Tibial artery (tissue), 4 donors: ENCODE measurements around the gene SLC25A29.
"Not testable (repeated sequence)": the region's sequence is repeated elsewhere in the genome, so short reads cannot be mapped to it uniquely, and the experiment has no call there.

Experiments
- DNase-seq, 2 donors: peaks; one replicate each; pipeline ENCODE4 v3.0.0-alpha.2; 2019
- H3K27ac ChIP-seq, 2 donors: fragments of 200-600 bp; sonication (generic) in 1 of 2; 1 replicate in 1 of 2; 2 replicates in 1 of 2; pipeline ENCODE4 v1.5.1; 2018 to 2019; ENCODE audit warnings: mild to moderate bottlenecking in 1 of 2
- H3K27me3 ChIP-seq, 2 donors: fragments of 200-600 bp; sonication (generic) in 1 of 2; one replicate each; pipeline versions ENCODE4 v1.5.1 to v1.6.0; 2016 to 2019
- H3K36me3 ChIP-seq, 3 donors: fragments of 200-600 bp; sonication (generic) in 2 of 3; one replicate each; pipeline ENCODE4 v1.5.1; 2016 to 2019; ENCODE audit warnings: mild to moderate bottlenecking in 2 of 3
- H3K4me1 ChIP-seq, 4 donors: fragments of 200-600 bp; sonication (generic) in 2 of 4; 1 replicate in 3 of 4; 2 replicates in 1 of 4; pipeline ENCODE4 v1.5.1; 2016 to 2019
- H3K4me3 ChIP-seq, 2 donors: fragments of 200-600 bp; sonication (generic) in 1 of 2; 1 replicate in 1 of 2; 2 replicates in 1 of 2; pipeline ENCODE4 v1.5.1; 2018 to 2019; ENCODE audit warnings: mild to moderate bottlenecking in 2 of 2
- H3K9me3 ChIP-seq, 3 donors: fragments of 200-600 bp; sonication (generic) in 1 of 3; one replicate each; pipeline ENCODE4 v1.5.1; 2016 to 2019
- intact Hi-C: fragments of 100-400 bp; cut with DNase I; formaldehyde crosslinking; loops from one replicate; pipeline ENCODE4 v1.15.0; 2023; ENCODE audit warnings: low total_unique reads
- TF ChIP-seq, protein P1 (sequence below), 2 experiments: fragments of 200-600 bp in 1 of 2; fragments of 450-650 bp in 1 of 2; IDR thresholded peaks; one replicate each; pipeline ENCODE4 v1.5.1; 2017 to 2019; ENCODE audit warnings: antibody characterized with exemption in 2 of 2, mild to moderate bottlenecking in 1 of 2, moderate library complexity in 1 of 2

The SLC25A29 gene

DNA sequence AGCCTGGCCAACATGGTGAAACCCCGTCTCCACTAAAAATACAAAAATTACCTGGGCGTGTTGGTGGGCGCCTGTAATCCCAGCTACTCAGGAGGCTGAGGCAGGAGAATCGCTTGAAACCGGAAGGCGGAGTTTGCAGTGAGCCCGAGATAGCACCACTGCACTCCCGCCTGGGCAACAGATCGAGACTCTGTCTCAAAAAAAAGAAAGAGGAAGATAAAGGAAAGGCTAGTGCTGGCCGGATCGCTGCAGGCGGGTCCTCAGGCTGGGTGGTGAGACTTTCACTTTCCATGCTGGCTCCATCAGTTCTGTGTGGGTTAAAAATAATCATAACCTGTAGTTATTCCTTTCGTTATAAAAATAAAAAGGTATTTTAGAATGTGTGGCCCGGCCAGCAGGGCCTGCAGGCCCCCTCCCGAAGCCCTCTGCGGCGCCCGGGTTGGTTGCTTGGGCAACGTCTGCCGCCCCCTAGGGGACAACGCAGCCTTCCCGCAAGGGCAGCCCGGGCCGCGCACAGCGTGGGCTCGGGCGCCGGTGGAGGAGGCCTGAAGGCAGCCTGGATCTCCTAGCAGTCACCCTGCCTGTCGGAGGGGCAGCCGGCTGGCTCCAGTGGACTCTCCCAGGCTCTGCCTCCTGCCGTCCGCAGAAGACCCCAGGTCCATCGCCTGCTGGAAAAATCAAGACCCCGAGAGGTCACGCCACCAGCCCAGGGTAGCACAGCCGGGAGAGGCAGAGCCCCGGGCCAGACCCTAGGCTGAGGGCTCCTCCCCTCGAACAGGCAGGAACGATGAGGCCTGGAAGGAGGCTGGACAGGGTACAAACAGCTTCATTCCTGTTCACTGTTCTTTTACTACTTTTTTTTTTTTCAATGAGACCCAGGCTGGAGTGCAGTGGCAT, 11.9 kb upstream of the SLC25A29 start:
- intact Hi-C loops: no loop called here
- Histone ChIP-seq H3K27ac (peak overlapping the region; percentile 53 to 55), H3K27me3 (no peaks in the 10 kb centered on the region), H3K36me3 (no peaks in the 10 kb centered on the region), H3K4me1 (peaks cover 0 to 8% (median 5%) of the 10 kb centered on the region in 4 donors), H3K4me3 (peak overlapping the region; percentile 48 to 56), H3K9me3 (no peaks in the 10 kb centered on the region)
- TF ChIP-seq, protein P1, sequence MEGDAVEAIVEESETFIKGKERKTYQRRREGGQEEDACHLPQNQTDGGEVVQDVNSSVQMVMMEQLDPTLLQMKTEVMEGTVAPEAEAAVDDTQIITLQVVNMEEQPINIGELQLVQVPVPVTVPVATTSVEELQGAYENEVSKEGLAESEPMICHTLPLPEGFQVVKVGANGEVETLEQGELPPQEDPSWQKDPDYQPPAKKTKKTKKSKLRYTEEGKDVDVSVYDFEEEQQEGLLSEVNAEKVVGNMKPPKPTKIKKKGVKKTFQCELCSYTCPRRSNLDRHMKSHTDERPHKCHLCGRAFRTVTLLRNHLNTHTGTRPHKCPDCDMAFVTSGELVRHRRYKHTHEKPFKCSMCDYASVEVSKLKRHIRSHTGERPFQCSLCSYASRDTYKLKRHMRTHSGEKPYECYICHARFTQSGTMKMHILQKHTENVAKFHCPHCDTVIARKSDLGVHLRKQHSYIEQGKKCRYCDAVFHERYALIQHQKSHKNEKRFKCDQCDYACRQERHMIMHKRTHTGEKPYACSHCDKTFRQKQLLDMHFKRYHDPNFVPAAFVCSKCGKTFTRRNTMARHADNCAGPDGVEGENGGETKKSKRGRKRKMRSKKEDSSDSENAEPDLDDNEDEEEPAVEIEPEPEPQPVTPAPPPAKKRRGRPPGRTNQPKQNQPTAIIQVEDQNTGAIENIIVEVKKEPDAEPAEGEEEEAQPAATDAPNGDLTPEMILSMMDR (IDR thresholded peaks at IDR 0.05): peak; percentile 80 to 87
- peak; percentile 64 to 84 for DNase-seq

DNA sequence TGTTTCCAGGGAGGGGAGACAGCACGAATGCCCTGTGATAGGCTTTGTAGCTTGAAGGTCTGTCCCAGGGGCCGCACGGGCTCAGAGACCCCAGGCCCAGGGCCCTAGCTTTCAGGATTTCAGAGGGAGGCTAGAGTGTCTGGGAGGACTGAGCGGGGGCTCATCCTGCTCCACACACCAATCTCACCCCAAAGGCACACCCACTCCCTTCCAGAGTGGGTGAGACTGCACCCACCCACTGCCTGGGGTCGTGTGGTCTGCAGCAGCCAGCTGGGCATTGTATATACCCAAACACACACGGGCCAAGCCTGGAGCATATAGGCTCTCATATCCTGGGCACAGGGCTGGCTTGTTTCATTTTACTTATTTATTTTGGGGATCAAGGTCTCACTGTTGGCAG, 11.1 kb upstream of the SLC25A29 start:
- intact Hi-C loops: no loop called here
- Histone ChIP-seq H3K36me3 (no peaks in the 10 kb centered on the region), H3K4me3 (no peak overlapping the region)

DNA sequence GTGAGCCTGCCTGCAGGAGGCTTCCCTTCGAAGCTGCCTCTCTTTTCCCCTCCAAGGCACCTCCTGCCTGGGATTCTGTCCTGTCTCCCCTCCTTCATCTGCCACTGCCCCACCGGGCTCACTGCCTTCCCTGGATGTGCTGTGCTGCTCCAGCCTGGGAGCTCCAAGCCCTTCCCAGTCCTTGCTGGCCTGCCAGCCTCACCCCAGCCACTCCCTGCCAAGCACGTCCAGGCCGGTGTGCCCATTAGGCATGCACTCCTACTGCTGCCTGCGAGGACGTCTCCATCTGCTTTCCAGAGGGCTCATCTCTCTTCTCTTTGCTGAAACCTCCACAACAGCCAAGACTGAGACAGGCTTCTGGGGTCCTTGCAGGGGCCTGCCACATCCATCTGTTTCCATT, 8.5 kb upstream of the SLC25A29 start:
- TF ChIP-seq, protein P1 (IDR thresholded peaks at IDR 0.05): no peak
- Histone ChIP-seq H3K36me3 (no peaks in the 10 kb centered on the region), H3K4me1 (peaks cover 0 to 8% (median 5%) of the 10 kb centered on the region in 4 donors), H3K4me3 (no peak overlapping the region), H3K9me3 (no peaks in the 10 kb centered on the region), H3K27ac (no peak overlapping the region), H3K27me3 (peaks cover 0 to 6% of the 10 kb centered on the region in 2 donors)
- no peak for DNase-seq
- intact Hi-C loops: no loop called here

More for the DNA sequence above, 11.1 kb upstream of the SLC25A29 start:
- TF ChIP-seq, protein P1 (IDR thresholded peaks at IDR 0.05): no peak
- H3K4me1 ChIP-seq: peaks cover 0 to 8% (median 5%) of the 10 kb centered on the region in 4 donors
- no peaks in the 10 kb centered on the region for H3K9me3 ChIP-seq
- peak overlapping the region in 1 of 2 donors; percentile 53 for H3K27ac ChIP-seq
- DNase-seq: no peak
- peaks cover 0 to 3% of the 10 kb centered on the region in 2 donors for H3K27me3 ChIP-seq

DNA sequence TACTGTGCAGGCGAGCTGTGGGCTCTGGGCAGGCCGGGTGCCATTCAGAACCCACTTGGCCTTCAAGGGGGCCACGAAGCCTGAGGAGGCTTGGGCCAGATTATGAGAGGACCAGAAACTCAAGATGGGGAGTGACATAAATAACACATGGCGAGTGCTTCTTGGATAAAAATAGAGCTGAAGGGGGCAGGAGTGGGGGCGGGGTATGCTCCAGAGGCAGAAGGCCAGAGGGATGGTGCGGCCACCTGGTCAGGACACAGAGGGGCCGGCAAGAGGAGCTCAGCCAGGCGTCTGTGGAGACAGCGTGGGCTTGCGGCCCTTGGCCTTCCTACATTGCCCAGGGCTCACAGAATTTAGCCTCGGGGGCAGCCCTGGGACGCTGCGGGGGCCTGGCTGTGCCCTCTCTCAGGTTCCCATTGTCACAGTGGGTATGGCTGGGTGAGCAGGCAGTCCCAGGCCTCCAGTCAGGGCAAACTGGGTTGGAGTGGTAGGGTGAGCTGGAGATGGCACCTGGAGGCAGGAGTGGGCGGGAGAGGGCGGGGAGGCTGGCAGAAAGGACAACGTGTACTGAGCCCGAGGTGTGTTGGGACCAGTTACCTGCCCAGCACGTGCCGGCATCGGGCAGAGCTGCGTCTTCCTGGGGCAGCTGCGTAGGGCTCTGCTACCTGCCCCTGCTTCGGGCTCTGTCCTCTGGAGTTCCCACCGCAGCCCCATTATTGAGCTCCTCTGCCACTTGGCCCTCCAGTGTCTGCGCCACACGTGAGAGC, 7.4 kb upstream of the SLC25A29 start:
- no peak overlapping the region for H3K4me3 ChIP-seq
- no peak for DNase-seq
- no peaks in the 10 kb centered on the region for H3K36me3 ChIP-seq
- H3K27me3 ChIP-seq: peaks cover 0 to 6% of the 10 kb centered on the region in 2 donors
- H3K4me1 ChIP-seq: peaks cover 0 to 8% (median 5%) of the 10 kb centered on the region in 4 donors
- intact Hi-C loops: no loop called here
- TF ChIP-seq, protein P1 (IDR thresholded peaks at IDR 0.05): no peak
- H3K27ac ChIP-seq: no peak overlapping the region
- no peaks in the 10 kb centered on the region for H3K9me3 ChIP-seq

DNA sequence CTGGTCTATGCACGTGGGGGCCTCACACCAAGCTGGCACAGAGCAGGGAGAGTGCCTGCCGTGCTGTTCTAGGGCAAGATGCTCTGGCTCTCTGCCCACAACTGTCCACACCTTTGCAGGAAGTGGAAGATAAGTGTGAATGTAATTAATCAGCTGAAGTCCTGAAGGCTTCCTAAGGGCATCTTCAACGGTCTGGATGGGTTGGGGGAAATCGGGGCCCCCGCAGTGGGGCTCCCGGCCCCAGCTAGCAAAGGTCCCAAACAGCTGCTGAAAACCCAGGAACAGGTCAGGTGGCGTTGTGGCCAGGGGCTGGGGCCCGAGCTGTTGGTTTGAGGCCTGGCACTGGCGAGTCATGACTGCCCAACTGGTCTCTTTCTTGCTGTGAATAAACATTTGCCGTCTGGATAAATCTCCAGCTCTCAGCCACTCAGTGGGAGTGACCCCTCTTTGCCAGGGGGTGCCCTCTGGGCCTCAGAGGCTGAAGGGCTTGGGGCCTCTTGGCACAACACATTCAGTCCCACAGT, 6.7 kb upstream of the SLC25A29 start:
- no peak overlapping the region for H3K4me3 ChIP-seq
- peaks cover 0 to 6% of the 10 kb centered on the region in 2 donors for H3K27me3 ChIP-seq
- H3K4me1 ChIP-seq: peaks cover 0 to 5% (median under 1%) of the 10 kb centered on the region in 4 donors
- TF ChIP-seq, protein P1 (IDR thresholded peaks at IDR 0.05): no peak
- H3K9me3 ChIP-seq: no peaks in the 10 kb centered on the region
- no peak overlapping the region for H3K27ac ChIP-seq
- H3K36me3 ChIP-seq: no peaks in the 10 kb centered on the region
- no peak for DNase-seq
- intact Hi-C loops: no loop called here

DNA sequence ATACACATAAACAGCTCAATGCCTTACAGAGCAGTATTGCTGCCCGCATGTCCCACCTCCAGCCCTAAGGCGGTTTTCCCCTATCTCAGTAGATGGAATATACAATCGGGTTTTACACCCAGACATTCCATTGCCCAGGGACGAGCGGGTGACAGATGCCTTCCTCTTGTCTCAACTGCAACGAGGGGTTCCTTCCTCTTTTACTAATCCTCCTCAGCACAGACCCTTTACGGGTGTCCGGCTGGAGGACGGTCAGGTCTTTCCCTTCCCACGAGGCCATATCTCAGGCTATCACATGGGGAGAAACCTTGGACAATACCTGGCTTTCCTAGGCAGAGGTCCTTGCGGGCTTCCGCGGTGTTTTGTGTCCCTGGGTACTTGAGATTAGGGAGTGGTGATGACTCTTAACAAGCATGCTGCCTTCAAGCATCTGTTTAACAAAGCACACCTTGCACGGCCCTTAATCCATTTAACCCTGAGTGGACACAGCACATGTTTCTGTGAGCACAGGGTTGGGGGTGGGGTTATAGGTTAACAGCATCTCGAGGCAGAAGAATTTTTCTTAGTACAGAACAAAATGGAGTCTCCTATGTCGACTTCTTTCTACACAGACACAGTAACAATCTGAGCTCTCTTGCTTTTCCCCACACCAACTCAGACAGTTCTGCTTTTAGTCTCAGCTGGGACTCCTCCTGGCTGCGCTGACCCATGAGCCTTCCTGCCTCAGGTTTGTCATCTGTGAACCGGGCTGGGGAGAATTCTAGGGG, 6.0 kb upstream of the SLC25A29 start:
- DNase-seq, H3K27ac ChIP-seq, H3K27me3 ChIP-seq, H3K36me3 ChIP-seq, H3K4me1 ChIP-seq, H3K4me3 ChIP-seq, H3K9me3 ChIP-seq, intact Hi-C loops: not testable (repeated sequence)
